8988T (cell line): Measurements from ENCODE around the gene SLC9A1.

Experiments
- DNase-seq: peaks from one replicate; pipeline ENCODE4 v3.0.0; 2011

SLC9A1 gene

DNA sequence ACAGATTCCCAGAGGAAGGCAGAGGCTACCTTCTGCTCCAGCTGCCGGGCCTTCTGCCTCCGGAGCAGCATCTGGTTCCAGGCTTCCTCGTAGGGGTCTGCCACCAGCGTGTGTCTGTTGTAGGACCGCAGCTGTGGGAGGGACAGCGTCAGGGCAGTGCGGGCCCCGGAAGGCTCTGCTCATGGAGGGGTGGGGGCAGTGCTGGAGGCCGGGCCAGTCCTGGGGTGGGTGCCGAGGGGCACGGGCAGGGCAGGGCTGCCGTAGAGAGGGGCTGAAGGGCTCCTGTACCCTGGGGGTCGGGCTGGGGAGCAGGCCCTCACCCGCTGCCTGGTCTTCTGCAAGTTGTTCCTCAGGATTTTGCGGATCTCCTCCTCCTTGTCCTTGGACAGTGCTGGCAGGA lies 53.2 kb downstream of the SLC9A1 start:
- DNase-seq = no peak

DNA sequence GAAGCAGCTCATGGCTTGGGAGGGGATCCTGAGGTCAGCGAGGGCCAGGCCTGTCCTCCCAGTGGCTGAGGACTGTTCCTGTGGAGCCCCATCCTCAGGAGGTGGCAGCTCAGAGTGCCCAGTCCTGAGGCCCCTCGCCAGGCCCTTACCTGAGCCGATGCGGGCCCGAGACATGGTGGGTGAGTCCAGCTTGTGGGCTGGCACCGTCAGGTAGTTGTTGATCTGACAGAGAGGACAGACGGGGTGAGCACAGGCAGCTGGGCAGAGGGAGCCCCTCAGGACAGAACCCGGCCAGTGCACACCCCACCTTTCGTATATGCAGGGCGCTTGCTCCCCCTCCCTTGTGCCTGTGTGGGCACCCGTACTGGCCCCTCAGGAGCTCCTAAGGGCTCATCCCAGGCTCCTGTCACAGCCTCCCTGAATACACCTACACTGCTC lies 53.9 kb downstream of the SLC9A1 start:
- no peak for DNase-seq

- no peak for DNase-seq
Measured at GRCh38 chr1:27100335-27101053, 54.4 kb downstream of the SLC9A1 start.

GRCh38 chr1:27099587-27100334 lies 55.2 kb downstream of the SLC9A1 start:
- DNase-seq = no peak

DNA sequence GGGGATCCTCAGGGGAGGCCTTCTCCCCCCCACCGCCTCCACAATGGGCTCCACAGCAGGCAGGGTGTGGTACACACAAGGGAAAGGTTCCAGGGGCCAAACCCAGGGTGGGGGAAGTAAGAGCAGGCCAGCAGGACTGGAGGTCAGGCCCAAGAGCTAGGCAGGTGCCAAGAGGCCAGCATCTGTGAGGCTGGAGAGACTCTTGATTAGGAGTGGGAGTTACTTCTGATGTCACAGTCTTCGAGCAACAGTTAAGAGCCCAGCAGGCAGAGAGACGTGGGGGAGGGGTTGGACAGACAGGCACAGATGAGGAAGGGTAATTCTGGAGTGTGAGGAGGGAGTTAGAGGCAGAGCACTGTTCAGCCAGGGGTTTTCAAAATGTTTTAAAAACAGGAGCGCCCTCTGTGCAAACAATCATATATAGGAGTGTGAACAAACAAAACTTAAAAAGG lies 55.8 kb downstream of the SLC9A1 start:
- no peak for DNase-seq

GRCh38 chr1:27098431-27099134 lies 56.3 kb downstream of the SLC9A1 start:
- DNase-seq = no peak

- peak; percentile 76 for DNase-seq
Measured at GRCh38 chr1:27097484-27097917, 57.4 kb downstream of the SLC9A1 start.

GRCh38 chr1:27095576-27095975 lies 59.3 kb downstream of the SLC9A1 start:
- DNase-seq = no peak

GRCh38 chr1:27092888-27093287 lies 62.0 kb downstream of the SLC9A1 start:
- no peak for DNase-seq

DNA sequence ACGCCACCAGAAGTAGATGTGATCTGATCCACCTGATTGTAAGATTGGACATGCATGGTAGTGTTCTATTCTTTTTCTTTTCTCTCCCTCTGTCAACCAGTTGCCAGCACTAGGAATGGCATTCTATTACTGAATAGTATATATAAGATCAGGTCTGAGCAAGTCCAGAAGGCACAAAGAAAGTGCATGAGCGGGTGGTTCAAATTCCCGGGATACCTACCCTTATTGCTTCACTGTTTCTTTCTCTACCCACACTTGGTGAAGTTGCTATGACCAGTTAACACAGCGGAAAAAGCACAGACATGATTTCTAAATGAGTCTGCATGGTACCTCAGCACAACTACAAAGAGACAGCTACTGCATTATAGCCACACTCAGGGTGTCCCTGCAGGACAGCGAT lies 64.0 kb downstream of the SLC9A1 start:
- no peak for DNase-seq

DNA sequence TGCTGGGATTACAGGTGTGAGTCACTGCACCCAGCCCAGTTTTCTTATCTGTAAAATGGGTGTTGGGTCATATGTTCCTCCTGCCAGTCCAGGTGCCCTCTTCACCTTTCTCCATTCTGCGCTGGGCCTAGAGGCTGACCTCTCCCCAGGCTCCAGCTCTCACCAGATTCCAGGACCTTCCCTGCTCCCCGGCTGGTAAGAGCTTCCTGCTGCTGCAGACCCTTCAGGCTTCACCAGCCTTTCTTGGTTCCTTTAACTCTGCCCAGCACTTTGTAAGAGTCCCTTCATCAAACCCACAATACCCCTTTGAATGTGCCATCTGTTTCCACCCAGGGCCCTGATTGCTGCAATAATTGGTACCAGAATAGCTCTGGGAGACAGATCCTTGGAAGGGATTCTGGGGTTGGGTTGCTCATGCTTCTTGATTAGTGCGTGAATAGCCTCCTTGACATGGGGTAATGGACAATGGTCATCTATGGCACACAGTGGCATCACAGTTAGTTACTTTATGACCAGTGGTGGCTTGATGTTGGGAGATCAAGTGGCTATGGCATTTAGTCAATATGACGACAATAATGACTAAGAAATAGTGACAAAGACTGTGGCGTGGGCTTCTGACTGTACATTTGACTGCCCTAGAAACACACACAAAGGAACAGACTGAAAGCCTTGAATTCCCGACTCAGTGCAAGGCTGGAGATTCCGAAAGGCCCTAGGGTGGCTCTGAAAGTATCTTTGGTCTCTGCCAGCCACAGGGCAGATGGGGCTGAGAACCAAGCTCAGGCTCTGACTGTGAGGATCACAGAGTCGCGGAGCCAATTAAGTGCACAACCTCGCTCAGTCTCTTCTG lies 67.3 kb downstream of the SLC9A1 start:
- no peak for DNase-seq

DNA sequence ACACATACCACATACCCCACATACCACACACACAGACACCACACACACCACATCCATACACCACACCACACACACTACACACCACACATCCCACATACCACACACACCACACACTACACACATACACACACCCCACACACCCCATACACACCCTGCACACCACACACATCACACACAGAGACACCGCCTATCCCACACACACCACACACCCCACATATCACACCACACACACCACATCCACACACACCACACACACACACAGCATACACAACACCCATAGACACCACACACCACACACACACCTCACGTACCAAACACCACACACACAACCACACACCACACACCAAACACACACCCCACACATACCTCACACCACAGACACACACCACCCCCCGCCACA lies 68.3 kb downstream of the SLC9A1 start:
- DNase-seq = no peak

DNA sequence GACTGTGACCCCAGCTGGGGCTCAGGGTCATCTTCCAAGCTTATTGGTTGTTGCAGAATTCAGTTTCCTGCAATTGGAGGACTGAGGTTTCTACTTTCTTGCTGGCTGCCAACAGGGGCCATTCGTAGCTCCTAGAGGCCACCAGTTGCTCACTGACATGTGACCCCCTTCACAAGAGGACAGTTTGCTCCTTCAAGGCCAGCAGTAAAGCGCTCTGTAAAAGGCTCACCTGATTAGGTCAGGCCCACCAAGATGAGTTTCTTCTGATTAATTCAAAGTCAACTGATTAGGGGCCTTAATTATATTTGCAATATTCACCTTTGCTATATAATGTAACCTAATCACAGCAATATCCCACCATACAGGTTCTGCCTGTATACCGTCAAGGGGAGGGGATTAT lies 68.9 kb downstream of the SLC9A1 start:
- no peak for DNase-seq

- DNase-seq = no peak
Measured at GRCh38 chr1:27084107-27084506, 70.8 kb downstream of the SLC9A1 start.

DNA sequence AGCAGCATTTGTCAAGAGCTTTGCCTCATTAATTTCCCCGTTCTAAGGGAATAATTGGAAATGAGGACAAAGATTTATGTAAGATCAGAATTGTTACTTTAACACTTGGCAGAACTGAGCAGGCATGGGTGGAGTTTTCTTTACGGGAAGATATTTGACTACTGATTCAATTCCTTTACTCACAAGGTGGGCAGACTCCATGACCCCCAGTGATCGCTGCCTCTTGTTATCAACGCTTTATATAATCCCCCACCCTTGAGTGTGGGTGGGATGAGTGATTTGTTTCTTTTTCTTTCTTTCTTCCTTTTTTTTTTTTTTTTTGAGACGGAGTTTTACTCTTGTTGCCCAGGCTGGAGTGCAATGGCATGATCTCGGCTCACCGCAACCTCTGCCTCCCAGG lies 77.0 kb downstream of the SLC9A1 start:
- no peak for DNase-seq

GRCh38 chr1:27076803-27077202 lies 78.1 kb downstream of the SLC9A1 start:
- no peak for DNase-seq

- no peak for DNase-seq
Measured at GRCh38 chr1:27074175-27074780, 80.6 kb downstream of the SLC9A1 start.

- no peak for DNase-seq
Measured at GRCh38 chr1:27071049-27071416, 83.9 kb downstream of the SLC9A1 start.

- no peak for DNase-seq
Measured at GRCh38 chr1:27070390-27071048, 84.4 kb downstream of the SLC9A1 start.

DNA sequence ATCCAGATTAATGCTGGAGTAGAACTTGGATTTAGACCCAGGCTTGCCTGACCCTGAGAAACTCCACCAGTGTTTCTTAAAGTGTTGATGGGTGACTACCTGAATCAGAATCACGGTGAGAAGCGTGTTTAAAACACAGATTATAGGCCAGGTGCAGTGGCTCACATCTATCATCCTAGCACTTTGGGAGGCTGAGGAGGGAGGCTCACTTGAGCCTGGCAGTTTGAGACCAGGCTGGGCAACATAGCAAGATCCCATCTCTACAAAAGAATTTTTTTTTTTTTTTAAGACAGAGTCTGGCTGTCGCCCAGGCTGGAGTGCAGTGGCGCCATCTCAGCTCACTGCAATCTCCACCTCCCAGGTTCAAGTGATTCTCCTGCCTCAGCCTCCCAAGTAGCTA lies 86.0 kb downstream of the SLC9A1 start:
- no peak for DNase-seq

- no peak for DNase-seq
Measured at GRCh38 chr1:27065999-27066630, 88.8 kb downstream of the SLC9A1 start.
